ENCODE data around the gene KANK3.
"Not testable (repeated sequence)": the region's sequence is repeated elsewhere in the genome, so short reads cannot be mapped to it uniquely, and the experiment has no call there.

The KANK3 gene

GRCh38 chr19:8370176-8371010 lies 27.3 kb upstream of the KANK3 start:
- DNase-seq: no peak

DNA sequence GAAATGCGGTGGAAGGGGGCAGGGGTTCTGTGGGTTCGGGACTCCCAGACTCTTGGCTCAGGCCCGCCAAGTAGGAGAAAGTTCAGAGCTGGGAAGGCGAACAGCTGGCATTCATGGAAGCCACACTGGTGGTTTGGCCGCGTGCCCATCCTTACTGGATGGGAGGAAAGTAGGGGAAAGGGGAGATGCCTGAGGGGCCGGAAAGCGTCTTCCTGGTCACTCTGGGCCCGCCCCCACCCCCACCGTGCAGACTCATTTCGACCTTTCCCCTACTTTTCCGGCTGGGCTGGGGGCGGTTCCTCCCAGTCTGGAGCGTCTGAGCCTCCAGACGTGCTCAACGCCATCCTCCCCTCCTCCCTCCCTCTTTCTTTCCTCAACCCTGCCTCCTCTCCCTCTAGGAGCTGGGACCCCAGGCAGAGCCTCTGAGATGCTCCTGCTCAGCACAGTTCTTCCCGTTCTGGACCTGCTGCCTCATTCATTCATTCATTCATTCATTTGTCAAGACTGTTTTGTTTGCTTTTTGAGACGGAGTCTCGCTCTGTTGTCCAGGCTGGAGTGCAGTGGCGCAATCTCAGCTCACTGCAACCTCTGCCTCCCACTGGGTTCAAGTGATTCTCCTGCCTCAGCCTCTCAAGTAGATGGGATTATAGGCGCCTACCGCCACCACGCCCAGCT lies 24.4 kb upstream of the KANK3 start:
- DNase-seq: no peak

GRCh38 chr19:8366961-8367326 lies 23.9 kb upstream of the KANK3 start:
- DNase-seq: no peak

DNA sequence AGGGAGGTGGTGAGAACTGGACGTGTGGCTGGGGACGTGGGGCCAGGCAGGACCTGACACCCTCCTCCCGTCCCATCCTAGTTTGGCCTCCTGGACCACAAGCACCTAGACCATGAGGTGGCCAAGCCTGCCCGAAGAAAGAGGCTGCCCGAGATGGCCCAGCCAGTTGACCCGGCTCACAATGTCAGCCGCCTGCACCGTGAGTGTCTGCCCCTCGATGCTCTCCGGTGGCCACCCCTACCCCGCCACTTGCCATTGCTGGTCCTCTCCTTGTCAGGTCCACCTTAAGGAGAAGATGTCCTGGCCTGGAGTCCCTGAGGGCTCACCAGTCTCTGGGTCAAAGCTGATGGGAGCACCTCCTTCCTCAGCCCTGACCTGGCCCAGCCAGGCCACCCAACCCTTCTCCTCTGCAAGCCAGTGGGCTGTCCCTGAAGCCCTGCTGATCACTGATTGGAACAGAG lies 23.1 kb upstream of the KANK3 start:
- no peak for DNase-seq

GRCh38 chr19:8363803-8364771 lies 21.0 kb upstream of the KANK3 start, which contains the start of gene ANGPTL4:
Gene ANGPTL4 (plus strand): TSS chr19:8364155. CDS start chr19:8364322, 167 bp downstream.
- DNase-seq: peak in 2 of 5 donors; percentile 16 to 45

GRCh38 chr19:8361921-8362793 lies 19.1 kb upstream of the KANK3 start:
- no peak for DNase-seq

DNA sequence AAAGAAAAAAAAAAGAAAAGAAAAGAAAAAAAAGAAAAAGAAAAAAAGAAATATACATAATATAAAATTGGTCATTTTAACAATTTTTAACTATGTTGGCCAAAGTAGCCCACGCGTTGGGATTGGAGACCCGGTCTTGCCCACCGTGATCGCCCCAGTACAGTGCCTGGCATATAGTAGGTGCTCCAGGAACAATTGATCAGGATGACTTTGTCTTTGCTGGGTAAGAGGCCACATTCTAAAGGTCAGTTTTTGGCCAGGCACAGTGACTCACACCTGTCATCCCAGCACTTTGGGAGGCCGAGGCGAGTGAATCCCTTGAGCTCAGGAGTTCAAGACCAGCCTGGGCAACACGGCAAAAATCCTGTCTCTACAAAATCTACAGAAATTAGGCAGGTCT lies 17.1 kb upstream of the KANK3 start:
- DNase-seq: no peak

DNA sequence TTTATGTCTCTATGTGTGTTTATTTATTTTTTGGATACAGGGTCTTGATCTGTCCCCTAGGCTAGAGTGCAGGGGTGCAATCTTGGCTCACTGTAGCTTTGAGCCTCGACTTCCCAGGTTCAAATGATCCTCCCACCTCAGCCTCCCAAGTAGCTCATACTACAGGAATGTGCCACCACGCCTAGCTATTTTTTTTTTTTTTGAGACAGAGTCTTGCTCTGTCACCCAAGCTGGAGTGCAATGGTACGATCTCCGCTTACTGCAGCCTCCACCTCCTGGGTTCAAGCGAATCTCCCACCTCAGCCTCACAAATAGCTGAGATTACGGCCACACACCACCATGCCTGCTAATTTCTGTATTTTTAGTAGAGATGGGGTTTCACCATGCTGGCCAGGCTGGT lies 15.9 kb upstream of the KANK3 start:
- no peak for DNase-seq

- no peak for DNase-seq
Measured at GRCh38 chr19:8357007-8357521, 14.0 kb upstream of the KANK3 start.

DNA sequence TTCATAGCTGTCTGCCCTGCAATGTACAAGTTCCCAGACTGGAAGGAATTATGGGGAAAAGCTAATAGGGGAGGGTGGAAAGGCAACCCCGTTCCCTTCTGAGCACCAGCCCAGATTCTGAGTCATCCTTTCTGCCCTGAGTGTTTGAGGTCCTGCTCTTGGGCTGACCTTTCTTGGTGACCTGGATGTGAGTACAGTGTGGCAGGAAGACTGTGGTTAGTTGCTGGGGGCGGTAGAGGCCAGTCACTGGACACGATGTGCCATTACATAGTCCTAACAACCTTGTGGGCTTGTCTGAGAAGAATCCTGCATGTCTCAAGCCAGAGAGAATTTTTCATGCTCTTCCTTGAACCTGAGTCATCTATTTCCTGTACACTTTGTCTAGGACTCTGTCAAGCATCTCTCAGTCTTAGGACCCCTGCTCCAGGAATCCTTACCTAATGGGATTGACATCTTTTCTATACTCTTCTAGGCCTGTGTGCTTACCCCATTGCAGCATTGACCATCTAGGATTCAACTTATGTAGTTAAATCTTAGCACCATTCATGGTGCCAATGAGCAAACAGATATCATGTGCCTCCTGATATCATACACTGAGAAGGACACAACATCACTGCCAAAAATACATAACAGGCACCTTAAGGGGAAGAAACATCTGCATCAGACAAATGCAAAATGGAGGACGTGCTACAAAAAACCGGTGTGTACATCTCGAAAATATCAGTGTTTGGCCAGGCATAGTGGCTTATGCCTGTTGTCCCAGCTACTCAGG lies 12.8 kb upstream of the KANK3 start:
- no peak for DNase-seq

DNA sequence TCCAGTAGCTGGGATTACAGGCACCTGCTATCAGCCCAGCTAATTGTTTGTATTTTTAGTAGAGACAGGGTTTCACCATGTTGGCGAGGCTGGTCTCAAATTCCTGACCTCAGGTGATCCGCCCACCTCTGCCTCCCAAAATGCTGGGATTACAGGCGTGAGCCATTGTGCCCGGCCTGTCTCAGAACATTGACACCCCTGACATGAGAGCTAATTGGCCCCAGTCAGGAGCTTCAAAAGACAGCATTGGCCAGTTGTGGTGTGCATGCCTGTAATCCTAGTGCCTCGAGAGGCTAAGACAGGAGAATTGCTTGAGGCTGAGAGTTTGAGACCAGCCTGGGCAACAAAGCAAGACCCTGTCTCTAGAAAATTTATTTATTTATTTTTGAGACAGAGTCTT lies 9.8 kb upstream of the KANK3 start:
- not testable (repeated sequence) for DNase-seq

DNA sequence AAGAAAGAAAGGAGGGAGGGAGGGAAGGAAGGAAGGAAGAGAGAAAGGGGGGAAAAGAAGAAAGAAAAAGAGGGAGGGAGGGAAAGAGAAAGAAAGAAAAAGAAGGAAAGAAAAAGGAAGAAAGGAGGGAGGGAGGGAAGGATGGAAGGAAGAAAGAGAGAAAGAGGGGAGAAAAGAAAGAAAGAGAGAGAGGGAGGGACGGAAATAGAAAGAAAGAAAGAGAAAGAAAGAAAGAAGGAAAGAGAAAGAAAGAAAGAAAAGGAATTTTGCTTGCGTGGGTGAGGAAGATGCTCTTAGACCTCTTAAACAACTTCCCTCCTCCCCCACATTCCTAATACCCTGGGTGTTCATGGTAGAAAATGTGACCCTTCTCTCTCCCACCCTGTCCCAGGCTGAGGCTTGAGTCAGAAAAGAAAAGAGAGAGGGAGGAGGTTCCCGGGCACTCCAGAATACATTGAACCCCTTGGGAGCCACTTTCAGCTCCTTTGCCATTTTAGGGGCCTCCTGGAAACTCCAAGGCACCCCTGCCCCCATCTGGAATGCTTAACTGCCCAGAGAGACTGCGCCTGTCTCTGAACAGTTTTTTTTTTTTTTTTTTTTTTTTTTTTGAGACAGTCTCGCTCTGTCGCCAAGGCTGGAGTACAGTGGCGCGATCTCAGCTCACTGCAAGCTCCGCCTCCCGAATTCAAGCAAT lies 9.2 kb upstream of the KANK3 start:
- no peak for DNase-seq

- DNase-seq: not testable (repeated sequence)
Measured at GRCh38 chr19:8349629-8350372, 6.7 kb upstream of the KANK3 start.

DNA sequence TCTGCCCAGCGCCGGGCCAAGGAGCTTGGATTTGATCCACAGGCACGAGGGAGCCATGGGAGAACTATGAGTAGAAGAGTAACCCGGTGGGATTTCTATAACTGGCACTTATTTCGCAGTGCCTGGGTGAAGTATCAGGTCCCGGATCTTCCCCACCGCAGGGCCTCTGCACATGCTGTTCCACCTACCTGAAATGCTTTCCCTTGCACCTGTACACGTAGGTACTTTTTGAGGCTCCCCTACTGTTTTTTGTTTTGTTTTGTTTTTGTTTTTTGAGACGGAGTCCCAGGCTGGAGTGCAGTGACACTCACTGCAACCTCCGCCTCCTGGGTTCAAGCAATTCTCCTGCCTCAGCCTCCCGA lies 402 bp upstream of the KANK3 start:
- no peak for DNase-seq

DNA sequence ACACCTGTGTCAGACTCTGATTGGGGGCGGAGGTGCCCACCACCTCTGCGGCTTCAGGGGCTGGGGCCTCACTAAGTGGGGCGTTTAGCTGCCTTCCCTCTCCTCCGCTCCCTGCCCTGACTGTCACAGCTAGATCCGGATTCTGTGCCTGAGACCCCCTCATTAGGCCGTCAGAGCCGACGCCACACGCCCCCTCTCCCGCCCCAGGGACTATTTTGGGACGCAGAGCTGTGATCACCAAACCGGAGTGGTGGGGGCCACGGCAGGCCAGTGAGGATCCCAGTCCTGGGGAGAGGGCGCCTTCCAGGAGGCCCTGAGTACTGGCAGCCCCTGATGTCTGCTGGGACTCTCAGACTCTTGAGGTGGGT lies 762 bp downstream of the KANK3 start:
- no peak for DNase-seq

DNA sequence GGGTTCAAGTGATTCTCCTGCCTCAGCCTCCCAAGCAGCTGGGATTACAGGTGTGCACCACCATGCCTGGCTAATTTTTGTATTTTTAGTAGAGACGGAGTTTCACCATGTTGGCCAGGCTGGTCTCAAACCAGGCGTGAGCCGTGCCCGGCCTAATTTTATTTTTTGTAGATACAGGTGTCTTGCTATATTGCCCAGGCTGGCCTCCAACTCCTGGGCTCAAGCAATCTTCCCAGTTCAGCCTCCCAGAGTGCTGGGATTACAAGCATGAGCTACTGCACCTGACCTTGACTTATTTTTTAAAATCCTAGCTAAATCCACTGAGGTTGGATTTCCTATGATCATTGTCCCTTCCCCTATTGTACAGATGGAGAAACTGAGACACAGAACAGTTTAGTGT lies 1.6 kb downstream of the KANK3 start:
- not testable (repeated sequence) for DNase-seq

DNA sequence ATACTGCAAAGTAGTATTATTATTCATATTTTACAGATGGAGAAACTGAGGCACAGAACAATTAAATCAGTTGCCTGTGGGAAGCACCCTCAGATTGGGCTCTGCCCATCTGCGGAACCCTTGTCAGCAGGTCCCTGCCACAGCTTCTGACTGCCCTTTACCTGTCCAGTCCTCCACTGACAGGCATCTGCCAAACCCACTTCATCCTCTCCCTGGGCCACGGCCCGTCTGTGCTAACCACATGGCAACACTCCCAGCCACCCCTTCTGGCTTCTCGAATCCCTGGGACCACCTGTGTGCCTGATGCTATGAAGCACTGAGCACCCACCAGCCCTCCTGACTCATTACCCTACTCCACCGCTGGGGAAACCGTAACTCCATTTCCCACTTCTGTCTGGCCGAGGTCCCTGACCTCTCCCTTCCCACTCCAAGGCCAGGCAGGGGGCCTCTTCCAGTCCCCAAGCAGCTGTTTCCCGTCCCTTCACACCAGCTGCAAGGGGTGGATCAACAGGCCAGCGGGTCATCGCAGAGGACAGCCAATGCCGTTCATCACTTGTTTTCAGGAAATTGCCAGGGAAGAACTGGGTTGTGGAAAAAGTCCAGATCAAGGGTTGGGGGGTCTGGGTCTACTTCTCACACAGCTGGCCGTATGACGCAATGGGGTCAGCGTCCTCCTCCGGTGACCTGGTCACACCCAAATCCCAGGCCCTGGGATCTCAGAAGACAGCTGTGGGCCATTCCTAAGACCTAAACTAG lies 2.5 kb downstream of the KANK3 start:
- DNase-seq: no peak

GRCh38 chr19:8338835-8339234 lies 4.2 kb downstream of the KANK3 start:
- no peak for DNase-seq

DNA sequence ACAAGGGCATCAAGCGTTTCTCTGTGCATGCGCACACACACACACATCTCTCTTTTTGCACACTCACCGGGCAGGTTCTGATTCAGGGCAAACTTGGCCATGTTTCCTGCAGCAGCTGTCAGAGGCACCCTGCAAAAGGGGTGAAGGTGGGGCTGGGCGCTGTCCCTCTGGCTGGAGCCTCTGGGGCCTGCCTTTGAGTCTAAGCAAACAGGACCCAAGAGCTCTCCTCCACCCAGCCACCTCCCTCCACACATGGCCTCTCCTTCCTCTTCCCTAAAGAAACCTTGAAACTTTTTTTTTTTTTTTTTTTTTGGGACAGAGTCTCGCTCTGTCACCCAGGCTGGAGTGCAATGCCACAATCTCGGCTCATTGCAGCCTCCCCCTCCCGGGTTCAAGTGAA lies 5.3 kb downstream of the KANK3 start:
- DNase-seq: no peak

Data from T-helper 1 cell (primary cell).